PFSK-1 (cell line): Measurements from ENCODE around the gene ANO4.

Experiments
- POLR2AphosphoS5 ChIP-seq: IDR thresholded peaks from 2 replicates; pipeline ENCODE4 v1.6.1; 2012; ENCODE audit warnings: low read depth, mild to moderate bottlenecking, control low read depth, low read length, moderate library complexity
- TAF1 ChIP-seq: IDR thresholded peaks from 2 replicates; pipeline ENCODE4 v1.6.1; 2012; ENCODE audit warnings: low read length, control low read depth, borderline replicate concordance; ENCODE audit not compliant: insufficient read depth

GRCh38 chr12:100798286-100799160, 3.9 kb downstream of the ANO4 start:
- TF ChIP-seq POLR2AphosphoS5 (no peak), TAF1 (no peak)
